ENCODE data around the gene FAM234B. TPM values are rescaled to one million over a fixed set of nuclear protein-coding genes. Genes with fewer than 3 reads are reported as not detected.

FAM234B gene
- total RNA-seq, 1 experiment from 2014 or later: 2.7 TPM

GRCh38 chr12:13062669-13063068, 18.5 kb downstream of the FAM234B start:
- no peak overlapping the region for H3K4me3 Mint-ChIP-seq (ENCODE audit: low read depth, unreplicated experiment)
- no peaks in the 10 kb centered on the region for H3K27me3 Mint-ChIP-seq (ENCODE audit: unreplicated experiment)
- H3K36me3 Mint-ChIP-seq (ENCODE audit: insufficient read depth, unreplicated experiment): no peaks in the 10 kb centered on the region
- intact Hi-C loops (cut with micrococcal nuclease; ENCODE audit: unreplicated experiment): no loop called here
- BruUV-seq (replicated peaks): no TSS peak
- H3K9me3 Mint-ChIP-seq (ENCODE audit: low read depth, unreplicated experiment): no peaks in the 10 kb centered on the region
- no peak overlapping the region for H3K27ac Mint-ChIP-seq (ENCODE audit: unreplicated experiment)
- CTCF ChIA-PET: interaction anchor here (0.7 kb wide), 1 partner anchor 389 kb away, joined by 3 read pairs; no protein-coding TSS in a partner anchor
- TF ChIP-seq CTCF (IDR thresholded peaks at IDR 0.05; ENCODE audit: unreplicated experiment): no peak
- no peaks in the 10 kb centered on the region for H3K4me1 Mint-ChIP-seq (ENCODE audit: low read depth, unreplicated experiment)
- no peak for DNase-seq

- Mint-ChIP-seq H3K27me3 (ENCODE audit: unreplicated experiment) (no peaks in the 10 kb centered on the region), H3K36me3 (ENCODE audit: insufficient read depth, unreplicated experiment) (no peaks in the 10 kb centered on the region), H3K4me3 (ENCODE audit: low read depth, unreplicated experiment) (no peak overlapping the region), H3K4me1 (ENCODE audit: low read depth, unreplicated experiment) (no peaks in the 10 kb centered on the region), H3K9me3 (ENCODE audit: low read depth, unreplicated experiment) (no peaks in the 10 kb centered on the region), H3K27ac (ENCODE audit: unreplicated experiment) (no peak overlapping the region)
- no TSS peak for BruUV-seq (replicated peaks)
- no peak for TF ChIP-seq CTCF (IDR thresholded peaks at IDR 0.05; ENCODE audit: unreplicated experiment)
- CTCF ChIA-PET: no interaction called here
- intact Hi-C loops (cut with micrococcal nuclease; ENCODE audit: unreplicated experiment): no loop called here
- DNase-seq: no peak
Measured at GRCh38 chr12:13066014-13066413, 21.8 kb downstream of the FAM234B start.

- no peak for TF ChIP-seq CTCF (IDR thresholded peaks at IDR 0.05; ENCODE audit: unreplicated experiment)
- no peak for DNase-seq
- intact Hi-C loops (cut with micrococcal nuclease; ENCODE audit: unreplicated experiment): no loop called here
- Mint-ChIP-seq H3K27me3 (ENCODE audit: unreplicated experiment) (no peaks in the 10 kb centered on the region), H3K4me3 (ENCODE audit: low read depth, unreplicated experiment) (no peak overlapping the region), H3K27ac (ENCODE audit: unreplicated experiment) (no peak overlapping the region), H3K4me1 (ENCODE audit: low read depth, unreplicated experiment) (no peaks in the 10 kb centered on the region), H3K36me3 (ENCODE audit: insufficient read depth, unreplicated experiment) (no peaks in the 10 kb centered on the region), H3K9me3 (ENCODE audit: low read depth, unreplicated experiment) (no peaks in the 10 kb centered on the region)
- BruUV-seq (replicated peaks): no TSS peak
- CTCF ChIA-PET: no interaction called here
Measured at GRCh38 chr12:13066459-13066858, 22.3 kb downstream of the FAM234B start.

GRCh38 chr12:13067322-13067721, 23.1 kb downstream of the FAM234B start:
- no peaks in the 10 kb centered on the region for H3K36me3 Mint-ChIP-seq (ENCODE audit: insufficient read depth, unreplicated experiment)
- H3K27me3 Mint-ChIP-seq (ENCODE audit: unreplicated experiment): no peaks in the 10 kb centered on the region
- intact Hi-C loops (cut with micrococcal nuclease; ENCODE audit: unreplicated experiment): no loop called here
- H3K27ac Mint-ChIP-seq (ENCODE audit: unreplicated experiment): no peak overlapping the region
- no peak for TF ChIP-seq CTCF (IDR thresholded peaks at IDR 0.05; ENCODE audit: unreplicated experiment)
- no peak for DNase-seq
- CTCF ChIA-PET: no interaction called here
- no TSS peak for BruUV-seq (replicated peaks)
- H3K9me3 Mint-ChIP-seq (ENCODE audit: low read depth, unreplicated experiment): no peaks in the 10 kb centered on the region
- no peak overlapping the region for H3K4me3 Mint-ChIP-seq (ENCODE audit: low read depth, unreplicated experiment)
- no peaks in the 10 kb centered on the region for H3K4me1 Mint-ChIP-seq (ENCODE audit: low read depth, unreplicated experiment)
